Tibial nerve (tissue), 4 donors: Measurements from ENCODE around the gene TP53RK. TPM values are rescaled to one million over a fixed set of nuclear protein-coding genes. Genes with fewer than 3 reads are reported as not detected.

Experiments
- DNase-seq, 2 donors: peaks; one replicate each; pipeline ENCODE4 v3.0.0-alpha.2; 2019; ENCODE audit warnings: low spot score in 2 of 2
- H3K27ac ChIP-seq, 4 donors: fragments of 200-600 bp; sonication (generic) in 3 of 4; one replicate each; pipeline ENCODE4 v1.5.1; 2017 to 2019; ENCODE audit warnings: mild to moderate bottlenecking in 1 of 4
- H3K27me3 ChIP-seq, 2 donors: fragments of 200-600 bp; sonication (generic) in 1 of 2; one replicate each; pipeline versions ENCODE4 v1.5.1 to v1.6.0; 2017 to 2019
- H3K36me3 ChIP-seq, 3 donors: fragments of 200-600 bp; sonication (generic); one replicate each; pipeline ENCODE4 v1.5.1; 2018 to 2019
- H3K4me1 ChIP-seq, 4 donors: fragments of 200-600 bp; sonication (generic) in 3 of 4; one replicate each; pipeline ENCODE4 v1.5.1; 2017 to 2019
- H3K4me3 ChIP-seq, 4 donors: fragments of 200-600 bp; sonication (generic) in 3 of 4; one replicate each; pipeline ENCODE4 v1.5.1; 2017 to 2019; ENCODE audit warnings: mild to moderate bottlenecking in 1 of 4, moderate library complexity in 1 of 4
- H3K9me3 ChIP-seq, 4 donors: fragments of 200-600 bp; sonication (generic) in 3 of 4; one replicate each; pipeline ENCODE4 v1.5.1; 2017 to 2019
- EP300 ChIP-seq, 2 donors: sonication (generic); formaldehyde crosslinking; IDR thresholded peaks; one replicate each; pipeline ENCODE4 v1.6.1; 2017; ENCODE audit warnings: antibody characterized with exemption in 2 of 2, mild to moderate bottlenecking in 1 of 2
- POLR2A ChIP-seq, 2 donors: fragments of 450-650 bp; IDR thresholded peaks; one replicate each; pipeline ENCODE4 v1.6.1; 2017; ENCODE audit warnings: antibody characterized with exemption in 2 of 2, mild to moderate bottlenecking in 2 of 2, moderate library complexity in 2 of 2
- WGBS, 2 donors: methylation state at CpG; one replicate each; pipeline ENCODE4 v1.1.5; 2018; 5-methylcytosine and 5-hydroxymethylcytosine counted together
- total RNA-seq, 4 donors: library from RNA; depleted of rRNA; stranded (reverse); fragments of >200 nt; gene quantifications; one replicate each; pipeline ENCODE4 v1.1.0, GENCODE V29; 2016
- TF ChIP-seq, protein P1 (sequence below), 5 experiments: fragments of 200-600 bp in 3 of 5; fragments of 450-650 bp in 2 of 5; sonication (generic) in 3 of 5; IDR thresholded peaks; one replicate each; pipeline ENCODE4 v1.5.1; 2016 to 2019; ENCODE audit warnings: antibody characterized with exemption in 5 of 5, mild to moderate bottlenecking in 3 of 5, moderate library complexity in 2 of 5

Gene TP53RK
- total RNA-seq, 4 donors from 2014 or later, result 16.8 to 24.5 (median 21.9) TPM

DNA sequence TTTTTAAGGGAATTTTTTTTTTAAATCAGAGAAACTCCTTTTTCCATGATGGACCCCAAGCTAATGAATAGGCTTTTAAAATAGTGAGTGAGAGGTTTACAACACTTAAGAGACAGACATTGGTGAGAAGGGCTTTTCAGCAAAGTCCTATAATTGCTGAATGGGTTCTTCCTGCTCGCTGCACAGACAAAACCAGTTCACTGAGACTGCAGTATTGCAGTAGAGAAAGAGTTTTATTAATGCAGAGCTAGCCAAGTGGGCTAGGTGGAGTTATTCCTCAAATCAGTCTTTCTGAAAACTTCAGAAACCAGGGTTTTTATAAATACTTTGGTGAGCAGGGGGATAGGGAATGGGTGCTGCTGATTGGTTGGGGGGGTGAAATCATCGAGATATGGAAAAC lies 17.0 kb upstream of the TP53RK start:
- TF ChIP-seq, protein P1, sequence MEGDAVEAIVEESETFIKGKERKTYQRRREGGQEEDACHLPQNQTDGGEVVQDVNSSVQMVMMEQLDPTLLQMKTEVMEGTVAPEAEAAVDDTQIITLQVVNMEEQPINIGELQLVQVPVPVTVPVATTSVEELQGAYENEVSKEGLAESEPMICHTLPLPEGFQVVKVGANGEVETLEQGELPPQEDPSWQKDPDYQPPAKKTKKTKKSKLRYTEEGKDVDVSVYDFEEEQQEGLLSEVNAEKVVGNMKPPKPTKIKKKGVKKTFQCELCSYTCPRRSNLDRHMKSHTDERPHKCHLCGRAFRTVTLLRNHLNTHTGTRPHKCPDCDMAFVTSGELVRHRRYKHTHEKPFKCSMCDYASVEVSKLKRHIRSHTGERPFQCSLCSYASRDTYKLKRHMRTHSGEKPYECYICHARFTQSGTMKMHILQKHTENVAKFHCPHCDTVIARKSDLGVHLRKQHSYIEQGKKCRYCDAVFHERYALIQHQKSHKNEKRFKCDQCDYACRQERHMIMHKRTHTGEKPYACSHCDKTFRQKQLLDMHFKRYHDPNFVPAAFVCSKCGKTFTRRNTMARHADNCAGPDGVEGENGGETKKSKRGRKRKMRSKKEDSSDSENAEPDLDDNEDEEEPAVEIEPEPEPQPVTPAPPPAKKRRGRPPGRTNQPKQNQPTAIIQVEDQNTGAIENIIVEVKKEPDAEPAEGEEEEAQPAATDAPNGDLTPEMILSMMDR (IDR thresholded peaks at IDR 0.05), result no peak
- TF ChIP-seq POLR2A (IDR thresholded peaks at IDR 0.05), result no peak
- TF ChIP-seq EP300 (IDR thresholded peaks at IDR 0.05), result no peak
- H3K9me3 ChIP-seq, result peaks cover 0 to 8% (median 0%) of the 10 kb centered on the region in 4 donors
- no peak overlapping the region for H3K4me3 ChIP-seq
- WGBS, 2 donors, result 88 to 92% methylated on average over 2 of the region's 2 CpGs
- H3K4me1 ChIP-seq, result peaks cover 0 to 37% (median 2%) of the 10 kb centered on the region in 4 donors
- no peaks in the 10 kb centered on the region for H3K36me3 ChIP-seq
- H3K27ac ChIP-seq, result peak overlapping the region in 2 of 4 donors; percentile 69 to 75
- no peaks in the 10 kb centered on the region for H3K27me3 ChIP-seq
- no peak for DNase-seq

DNA sequence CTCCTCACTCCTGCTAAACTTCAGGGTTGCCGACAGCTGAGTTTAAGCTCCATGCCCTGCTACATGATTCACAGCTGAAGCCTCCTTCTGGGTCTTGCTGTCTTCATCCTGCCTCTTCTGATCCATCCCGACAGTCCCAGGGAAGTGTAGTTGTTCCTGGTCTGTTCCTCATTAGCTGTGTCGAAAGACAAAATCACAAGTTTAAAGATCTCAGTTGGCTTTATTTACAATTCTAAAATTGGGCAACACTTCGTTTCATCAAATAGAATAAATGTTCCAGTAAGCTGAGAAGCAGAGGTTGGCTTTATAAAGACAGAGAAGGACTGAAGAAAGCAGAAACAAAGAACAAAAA lies 16.1 kb upstream of the TP53RK start:
- DNase-seq, result peak in 1 of 2 donors; percentile 57
- Histone ChIP-seq H3K27ac (peak overlapping the region in 2 of 4 donors; percentile 69 to 75), H3K4me3 (no peak overlapping the region), H3K4me1 (peaks cover 0 to 28% (median under 1%) of the 10 kb centered on the region in 4 donors), H3K9me3 (peaks cover 0 to 8% (median 0%) of the 10 kb centered on the region in 4 donors), H3K27me3 (no peaks in the 10 kb centered on the region), H3K36me3 (no peaks in the 10 kb centered on the region)
- TF ChIP-seq EP300 (IDR thresholded peaks at IDR 0.05) (peak in 1 of 2 donors; percentile 70), POLR2A (IDR thresholded peaks at IDR 0.05) (no peak)
- TF ChIP-seq, protein P1 (IDR thresholded peaks at IDR 0.05), result no peak
- 50 to 71% methylated on average over 4 of the region's 4 CpGs for WGBS, 2 donors

DNA sequence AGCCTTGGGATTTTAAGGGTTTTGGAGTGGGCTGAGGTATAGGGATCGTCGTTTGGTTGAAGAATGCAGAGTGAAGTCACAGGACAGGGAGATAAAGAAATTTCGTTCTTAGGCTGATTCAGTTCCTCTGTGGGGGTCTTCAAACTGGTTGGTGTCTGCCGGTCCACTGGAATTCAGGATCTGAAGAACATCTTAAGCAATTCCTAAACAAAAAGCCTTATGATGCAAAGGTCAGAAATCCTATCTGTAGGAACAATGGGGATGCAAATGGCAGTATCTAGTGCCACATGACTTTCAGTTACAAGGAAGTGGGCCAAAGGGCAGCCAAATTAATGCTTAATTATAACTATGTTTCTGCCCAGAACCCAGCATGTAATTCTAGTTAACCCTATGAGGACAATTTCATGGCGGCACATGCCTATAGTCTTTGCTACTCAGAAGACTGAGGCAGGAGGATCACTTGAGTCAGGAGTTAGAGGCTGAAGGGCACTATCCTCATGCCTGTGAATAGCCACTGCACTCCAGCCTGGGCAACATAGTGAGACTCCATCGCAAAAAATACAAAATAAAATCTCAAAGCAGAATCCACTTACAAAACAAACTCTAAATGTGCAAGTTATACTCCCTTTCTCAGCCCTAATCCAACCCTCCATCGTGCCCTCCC lies 15.6 kb upstream of the TP53RK start:
- H3K36me3 ChIP-seq, result no peaks in the 10 kb centered on the region
- no peak for DNase-seq
- H3K27me3 ChIP-seq, result peaks cover 0 to 2% of the 10 kb centered on the region in 2 donors
- peak overlapping the region in 2 of 4 donors; percentile 34 to 69 for H3K27ac ChIP-seq
- H3K4me1 ChIP-seq, result peaks cover 0 to 24% (median 0%) of the 10 kb centered on the region in 4 donors
- WGBS, 2 donors, result 46 to 47% methylated on average over 7 of the region's 7 CpGs
- TF ChIP-seq POLR2A (IDR thresholded peaks at IDR 0.05) (no peak), EP300 (IDR thresholded peaks at IDR 0.05) (no peak)
- TF ChIP-seq, protein P1 (IDR thresholded peaks at IDR 0.05), result no peak
- peaks cover 0 to 8% (median 0%) of the 10 kb centered on the region in 4 donors for H3K9me3 ChIP-seq
- no peak overlapping the region for H3K4me3 ChIP-seq

DNA sequence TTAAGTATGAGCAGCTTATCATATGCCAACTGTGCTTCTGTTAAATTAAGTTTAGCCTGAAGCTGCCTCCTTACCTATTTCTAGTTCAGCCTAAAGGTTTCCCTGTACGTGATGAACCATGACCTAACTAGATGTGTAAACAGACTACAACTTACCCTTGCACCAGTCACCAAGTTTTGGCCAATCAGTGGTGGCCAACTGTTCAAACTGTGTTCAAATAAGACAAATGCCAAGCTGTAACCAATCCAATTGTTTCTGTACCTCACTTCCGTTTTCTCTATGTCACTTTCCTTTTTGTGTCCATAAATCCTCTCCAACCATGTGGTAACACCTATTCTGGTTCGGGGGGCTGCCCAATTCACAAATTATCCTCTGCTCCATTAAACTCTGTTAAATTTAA lies 14.2 kb upstream of the TP53RK start:
- no peak overlapping the region for H3K27ac ChIP-seq
- DNase-seq, result no peak
- H3K27me3 ChIP-seq, result peaks cover 0 to 5% of the 10 kb centered on the region in 2 donors

More for the DNA sequence above, 14.2 kb upstream of the TP53RK start:
- Histone ChIP-seq H3K4me3 (no peak overlapping the region), H3K4me1 (peaks cover 0 to 15% (median 0%) of the 10 kb centered on the region in 4 donors), H3K36me3 (no peaks in the 10 kb centered on the region), H3K9me3 (peaks cover 0 to 8% (median 0%) of the 10 kb centered on the region in 4 donors)
- WGBS, 2 donors, result 74 to 88% methylated on average over 3 of the region's 3 CpGs
- TF ChIP-seq EP300 (IDR thresholded peaks at IDR 0.05) (no peak), POLR2A (IDR thresholded peaks at IDR 0.05) (no peak)
- TF ChIP-seq, protein P1 (IDR thresholded peaks at IDR 0.05), result no peak
